ENCODE results near the gene TSPO2. TPM values are rescaled to one million over a fixed set of nuclear protein-coding genes. Genes with fewer than 3 reads are reported as not detected.

The TSPO2 gene
- total RNA-seq, 1 experiment from 2014 or later = not detected

GRCh38 chr6:40992746-40993145 is 49.5 kb upstream of the TSPO2 start:
- no peak for DNase-seq (ENCODE audit: low read depth, low spot score)
- Histone ChIP-seq H4K20me1 (ENCODE audit: insufficient read depth) (no peaks in the 10 kb centered on the region), H2AFZ (ENCODE audit: low read depth, low read length, poor library complexity, severe bottlenecking) (no peak overlapping the region), H3K9me3 (ENCODE audit: control insufficient read depth in 1 of 2, insufficient read depth in 1 of 2, low read depth in 1 of 2, low read length in 2 of 2) (no peaks in the 10 kb centered on the region), H3K4me2 (ENCODE audit: low read length) (no peak overlapping the region), H3K79me2 (ENCODE audit: insufficient read depth, low read length) (no peaks in the 10 kb centered on the region), H3K4me1 (ENCODE audit: control insufficient read depth in 1 of 2, insufficient read depth in 2 of 2, low read length in 2 of 2) (peaks cover 18 to 22% of the 10 kb centered on the region in 2 experiments), H3K27ac (ENCODE audit: low read depth, low read length) (no peak overlapping the region), H3K4me3 (replicated peaks in 1 of 2; ENCODE audit: low read depth in 1 of 2, low read length in 2 of 2) (no peak overlapping the region), H3K36me3 (ENCODE audit: control insufficient read depth in 1 of 2, insufficient read depth in 2 of 2, low read length in 2 of 2) (no peaks in the 10 kb centered on the region), H3K27me3 (ENCODE audit: insufficient read depth, low read length) (peaks cover 11% of the 10 kb centered on the region; the same call in 1 of the 2 replicates), H3K9me2 (ENCODE audit: insufficient read depth) (no peaks in the 10 kb centered on the region), H3K9ac (ENCODE audit: low read length) (no peak overlapping the region)
- RAD21 ChIA-PET (ENCODE audit: low non-redundant PET in 1 of 2, low total read pairs in 2 of 2, uncharacterized antibody in 2 of 2, unreplicated experiment in 2 of 2) = no interaction called here
- TF ChIP-seq JUND (IDR thresholded peaks at IDR 0.05) (no peak), ZBTB33 (IDR thresholded peaks at IDR 0.05; ENCODE audit: extremely low read depth, insufficient replicate concordance, low read length) (no peak), ZNF274 (IDR thresholded peaks at IDR 0.05; ENCODE audit: low read depth, low read length) (no peak), POLR2AphosphoS5 (IDR thresholded peaks at IDR 0.05; ENCODE audit: low read depth, low read length) (no peak), ELF1 (IDR thresholded peaks at IDR 0.05; ENCODE audit: borderline replicate concordance, low read depth) (no peak), RAD21 (IDR thresholded peaks at IDR 0.05; ENCODE audit: low read depth) (no peak), ATF3 (IDR thresholded peaks at IDR 0.05) (no peak), EZH2 (IDR thresholded peaks at IDR 0.05) (no peak), EGR1 (IDR thresholded peaks at IDR 0.05; ENCODE audit: low read depth) (no peak), CEBPB (IDR thresholded peaks at IDR 0.05; ENCODE audit: low read depth) (no peak), SRF (IDR thresholded peaks at IDR 0.05; ENCODE audit: low read depth) (no peak), MAX (IDR thresholded peaks at IDR 0.05) (no peak), CTCF (IDR thresholded peaks at IDR 0.05 in 2 of 3, conservative IDR thresholded peaks at IDR 0.05 in 1 of 3; ENCODE audit: borderline replicate concordance in 1 of 3, insufficient read depth in 1 of 3, low read depth in 2 of 3, low read length in 2 of 3) (no peak), YY1 (IDR thresholded peaks at IDR 0.05; ENCODE audit: extremely low read depth, insufficient replicate concordance, low read depth, low read length) (no peak)
- intact Hi-C loops (cut with micrococcal nuclease) = no loop called here
- POLR2A ChIA-PET = no interaction called here
- ATAC-seq = no peak
- CTCF ChIA-PET = no interaction called here
- no TSS peak for BruUV-seq (replicated peaks)
